Neural cell (in vitro differentiated cells): ENCODE results near the gene NAE1. TPM values are rescaled to one million over a fixed set of nuclear protein-coding genes. Genes with fewer than 3 reads are reported as not detected.

Source experiments
- H2AFZ ChIP-seq: fragments of 200-600, 300-800 bp; sonication (generic), shearing (Covaris generic); 2 replicates; pipeline ENCODE4 v1.6.0; 2014; ENCODE audit warnings: low read depth, mild to moderate bottlenecking, antibody characterized with exemption, low read length, moderate library complexity
- H3F3A ChIP-seq: fragments of 200-600 bp; shearing (Covaris generic); 2 replicates; pipeline ENCODE4 v1.6.1; 2016; ENCODE audit warnings: mild to moderate bottlenecking, moderate library complexity, mixed read lengths, antibody characterized with exemption, low read length; ENCODE audit not compliant: insufficient read depth, poor library complexity, severe bottlenecking
- H3K27ac ChIP-seq: fragments of 200-600, 300-800 bp; sonication (generic), shearing (Covaris generic); 2 replicates; pipeline ENCODE4 v1.5.1; 2014; ENCODE audit warnings: mild to moderate bottlenecking, low read length, moderate library complexity
- H3K27me3 ChIP-seq: fragments of 300-800, 200-600 bp; sonication (generic), shearing (Covaris generic); 2 replicates; pipeline ENCODE4 v1.6.0; 2014; ENCODE audit warnings: mild to moderate bottlenecking, low read depth, low read length, moderate library complexity; ENCODE audit not compliant: insufficient read depth
- H3K36me3 ChIP-seq: fragments of 300-800, 200-600 bp; sonication (generic), shearing (Covaris generic); 2 replicates; pipeline ENCODE4 v1.5.1; 2014; ENCODE audit warnings: mild to moderate bottlenecking, antibody characterized with exemption, low read length, moderate library complexity; ENCODE audit not compliant: insufficient read depth
- H3K4me2 ChIP-seq: fragments of 300-800, 200-600 bp; sonication (generic), shearing (Covaris generic); 2 replicates; pipeline ENCODE4 v1.6.0; 2014; ENCODE audit warnings: mild to moderate bottlenecking, low read length
- H3K4me3 ChIP-seq: fragments of 300-800, 200-600 bp; sonication (generic), shearing (Covaris generic); 2 replicates; pipeline ENCODE4 v1.5.1; 2014; ENCODE audit warnings: mild to moderate bottlenecking, low read length, moderate library complexity
- H3K79me2 ChIP-seq: fragments of 200-600 bp; shearing (Covaris generic); replicated peaks from 2 replicates; pipeline ENCODE4 v1.6.0; 2014; ENCODE audit warnings: mild to moderate bottlenecking, low read length, moderate library complexity; ENCODE audit not compliant: insufficient read depth
- H3K9ac ChIP-seq: fragments of 300-800, 200-600 bp; sonication (generic), shearing (Covaris generic); 2 replicates; pipeline ENCODE4 v1.6.1; 2016; ENCODE audit warnings: mild to moderate bottlenecking, low read length, mixed read lengths
- H3K9me2 ChIP-seq: fragments of 200-600 bp; shearing (Covaris generic); 2 replicates; pipeline ENCODE4 v1.6.1; 2016; ENCODE audit warnings: mild to moderate bottlenecking, low read length, mixed read lengths; ENCODE audit not compliant: insufficient read depth
- H3K9me3 ChIP-seq: fragments of 200-600, 300-800 bp; sonication (generic), shearing (Covaris generic); 2 replicates; pipeline ENCODE4 v1.6.1; 2016; ENCODE audit warnings: mild to moderate bottlenecking, mixed run types, low read length, moderate library complexity, mixed read lengths
- H4K20me1 ChIP-seq: fragments of 200-600 bp; shearing (Covaris generic); 2 replicates; pipeline ENCODE4 v1.6.1; 2016; ENCODE audit warnings: mild to moderate bottlenecking, mixed run types; ENCODE audit not compliant: insufficient read depth
- CTCF ChIP-seq: fragments of 450-650 bp; IDR thresholded peaks from 2 replicates; pipeline ENCODE4 v1.5.1; 2014; ENCODE audit warnings: antibody characterized with exemption, mild to moderate bottlenecking, moderate library complexity; ENCODE audit not compliant: poor library complexity, severe bottlenecking
- EP300 ChIP-seq: fragments of 450-650 bp; conservative IDR thresholded peaks from 2 replicates; pipeline ENCODE4 v1.6.1; 2014; ENCODE audit warnings: antibody characterized with exemption, mild to moderate bottlenecking, moderate library complexity; ENCODE audit not compliant: poor library complexity, severe bottlenecking
- EZH2 ChIP-seq: fragments of 200-600, 300-800 bp; shearing (Covaris generic), sonication (generic); IDR thresholded peaks from 2 replicates; pipeline ENCODE4 v1.6.1; 2014; ENCODE audit warnings: antibody characterized with exemption, low read length, borderline replicate concordance, mild to moderate bottlenecking; ENCODE audit not compliant: insufficient read depth, poor library complexity, severe bottlenecking
- MXI1 ChIP-seq: fragments of 450-650 bp; conservative IDR thresholded peaks from 2 replicates; pipeline ENCODE4 v1.6.1; 2014; ENCODE audit warnings: antibody characterized with exemption, mild to moderate bottlenecking; ENCODE audit not compliant: poor library complexity, severe bottlenecking
- POLR2AphosphoS5 ChIP-seq: IDR thresholded peaks from 2 replicates; pipeline ENCODE4 v1.6.1; 2012
- RAD21 ChIP-seq: fragments of 450-650 bp; conservative IDR thresholded peaks from 2 replicates; pipeline ENCODE4 v1.6.1; 2014; ENCODE audit warnings: antibody characterized with exemption, mild to moderate bottlenecking, moderate library complexity
- SMC3 ChIP-seq: fragments of 450-650 bp; conservative IDR thresholded peaks from 2 replicates; pipeline ENCODE4 v1.6.1; 2014; ENCODE audit warnings: antibody characterized with exemption, mild to moderate bottlenecking, moderate library complexity; ENCODE audit not compliant: poor library complexity
- TAF1 ChIP-seq: IDR thresholded peaks from 2 replicates; pipeline ENCODE4 v1.6.1; 2012; ENCODE audit warnings: low read depth
- polyA plus RNA-seq: library from polyadenylated mRNA; depleted of rRNA; stranded (reverse); fragments of >200 nt; gene quantifications from 2 replicates; pipeline ENCODE4 v1.2.3, GENCODE V29; 2014
- TF ChIP-seq, protein P1 (sequence below): IDR thresholded peaks from 2 replicates; pipeline ENCODE4 v1.6.1; 2012; ENCODE audit warnings: borderline replicate concordance

NAE1 gene
- polyA plus RNA-seq, 1 donor from 2014 or later = 227 TPM

DNA sequence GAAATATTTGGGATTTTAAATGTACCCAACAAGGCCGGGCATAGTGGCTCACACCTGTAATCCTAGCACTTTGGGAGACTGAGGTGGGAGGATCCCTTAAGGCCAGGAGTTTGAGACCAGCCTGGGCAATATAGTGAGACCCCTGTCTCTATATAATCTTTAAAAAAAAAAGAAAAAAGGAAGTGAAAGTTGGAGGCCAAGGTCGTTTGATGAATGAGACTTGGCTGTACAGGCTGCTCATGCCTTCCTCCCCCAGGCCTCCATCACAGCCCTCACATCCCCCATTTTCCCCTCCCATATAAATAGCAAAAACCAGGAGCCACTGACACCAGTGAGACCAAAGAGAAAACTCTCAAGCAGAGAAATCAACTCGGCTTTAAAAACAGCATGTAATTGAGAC, 10.1 kb upstream of the NAE1 start:
- TF ChIP-seq RAD21 (no peak), EZH2 (no peak), MXI1 (no peak), TAF1 (no peak), CTCF (no peak), EP300 (no peak)
- TF ChIP-seq, protein P1, sequence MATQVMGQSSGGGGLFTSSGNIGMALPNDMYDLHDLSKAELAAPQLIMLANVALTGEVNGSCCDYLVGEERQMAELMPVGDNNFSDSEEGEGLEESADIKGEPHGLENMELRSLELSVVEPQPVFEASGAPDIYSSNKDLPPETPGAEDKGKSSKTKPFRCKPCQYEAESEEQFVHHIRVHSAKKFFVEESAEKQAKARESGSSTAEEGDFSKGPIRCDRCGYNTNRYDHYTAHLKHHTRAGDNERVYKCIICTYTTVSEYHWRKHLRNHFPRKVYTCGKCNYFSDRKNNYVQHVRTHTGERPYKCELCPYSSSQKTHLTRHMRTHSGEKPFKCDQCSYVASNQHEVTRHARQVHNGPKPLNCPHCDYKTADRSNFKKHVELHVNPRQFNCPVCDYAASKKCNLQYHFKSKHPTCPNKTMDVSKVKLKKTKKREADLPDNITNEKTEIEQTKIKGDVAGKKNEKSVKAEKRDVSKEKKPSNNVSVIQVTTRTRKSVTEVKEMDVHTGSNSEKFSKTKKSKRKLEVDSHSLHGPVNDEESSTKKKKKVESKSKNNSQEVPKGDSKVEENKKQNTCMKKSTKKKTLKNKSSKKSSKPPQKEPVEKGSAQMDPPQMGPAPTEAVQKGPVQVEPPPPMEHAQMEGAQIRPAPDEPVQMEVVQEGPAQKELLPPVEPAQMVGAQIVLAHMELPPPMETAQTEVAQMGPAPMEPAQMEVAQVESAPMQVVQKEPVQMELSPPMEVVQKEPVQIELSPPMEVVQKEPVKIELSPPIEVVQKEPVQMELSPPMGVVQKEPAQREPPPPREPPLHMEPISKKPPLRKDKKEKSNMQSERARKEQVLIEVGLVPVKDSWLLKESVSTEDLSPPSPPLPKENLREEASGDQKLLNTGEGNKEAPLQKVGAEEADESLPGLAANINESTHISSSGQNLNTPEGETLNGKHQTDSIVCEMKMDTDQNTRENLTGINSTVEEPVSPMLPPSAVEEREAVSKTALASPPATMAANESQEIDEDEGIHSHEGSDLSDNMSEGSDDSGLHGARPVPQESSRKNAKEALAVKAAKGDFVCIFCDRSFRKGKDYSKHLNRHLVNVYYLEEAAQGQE = no peak
- Histone ChIP-seq H3K4me3 (no peak overlapping the region), H3K36me3 (no peaks in the 10 kb centered on the region), H4K20me1 (no peaks in the 10 kb centered on the region), H3F3A (no peaks in the 10 kb centered on the region), H3K9ac (no peak overlapping the region), H3K27me3 (peaks cover 31% of the 10 kb centered on the region), H3K9me3 (no peaks in the 10 kb centered on the region), H3K27ac (no peak overlapping the region), H3K79me2 (no peaks in the 10 kb centered on the region), H3K4me2 (no peak overlapping the region), H2AFZ (no peak overlapping the region), H3K9me2 (no peaks in the 10 kb centered on the region)

GRCh38 chr16:66834746-66835145, 4.0 kb upstream of the NAE1 start:
- no peak overlapping the region for H3K9ac ChIP-seq
- H3K79me2 ChIP-seq = peaks cover 5% of the 10 kb centered on the region
- no peaks in the 10 kb centered on the region for H3K36me3 ChIP-seq
- H3K4me2 ChIP-seq = no peak overlapping the region
- H2AFZ ChIP-seq = no peak overlapping the region
- TF ChIP-seq EZH2 (no peak), MXI1 (no peak), POLR2AphosphoS5 (no peak), CTCF (no peak), RAD21 (no peak), EP300 (no peak), TAF1 (no peak), SMC3 (no peak)
- TF ChIP-seq, protein P1 = no peak
- no peaks in the 10 kb centered on the region for H3K9me3 ChIP-seq
- no peaks in the 10 kb centered on the region for H3K27me3 ChIP-seq
- no peaks in the 10 kb centered on the region for H3K9me2 ChIP-seq
- no peaks in the 10 kb centered on the region for H4K20me1 ChIP-seq
- H3F3A ChIP-seq = no peaks in the 10 kb centered on the region
- no peak overlapping the region for H3K4me3 ChIP-seq
- H3K27ac ChIP-seq = no peak overlapping the region
